Cardiac fibroblast (primary cell): ENCODE data around the gene ZNF574.

Source experiments
- DNase-seq, 2 donors: peaks; one replicate each; pipeline versions ENCODE4 v3.0.0 to v3.0.0-alpha.2; 2010; ENCODE audit warnings: low read depth in 2 of 2
- H3K4me3 ChIP-seq, 2 donors: replicated peaks in 1 of 2; 1 replicate in 1 of 2; 2 replicates in 1 of 2; pipeline ENCODE4 v1.5.1; 2011; ENCODE audit warnings: low read depth in 2 of 2, low read length in 2 of 2, mild to moderate bottlenecking in 2 of 2, moderate library complexity in 1 of 2
- CTCF ChIP-seq: IDR thresholded peaks from one replicate; pipeline ENCODE4 v1.5.1; 2011; ENCODE audit warnings: low read depth, mild to moderate bottlenecking, low read length, inconsistent platforms

Gene ZNF574

DNA sequence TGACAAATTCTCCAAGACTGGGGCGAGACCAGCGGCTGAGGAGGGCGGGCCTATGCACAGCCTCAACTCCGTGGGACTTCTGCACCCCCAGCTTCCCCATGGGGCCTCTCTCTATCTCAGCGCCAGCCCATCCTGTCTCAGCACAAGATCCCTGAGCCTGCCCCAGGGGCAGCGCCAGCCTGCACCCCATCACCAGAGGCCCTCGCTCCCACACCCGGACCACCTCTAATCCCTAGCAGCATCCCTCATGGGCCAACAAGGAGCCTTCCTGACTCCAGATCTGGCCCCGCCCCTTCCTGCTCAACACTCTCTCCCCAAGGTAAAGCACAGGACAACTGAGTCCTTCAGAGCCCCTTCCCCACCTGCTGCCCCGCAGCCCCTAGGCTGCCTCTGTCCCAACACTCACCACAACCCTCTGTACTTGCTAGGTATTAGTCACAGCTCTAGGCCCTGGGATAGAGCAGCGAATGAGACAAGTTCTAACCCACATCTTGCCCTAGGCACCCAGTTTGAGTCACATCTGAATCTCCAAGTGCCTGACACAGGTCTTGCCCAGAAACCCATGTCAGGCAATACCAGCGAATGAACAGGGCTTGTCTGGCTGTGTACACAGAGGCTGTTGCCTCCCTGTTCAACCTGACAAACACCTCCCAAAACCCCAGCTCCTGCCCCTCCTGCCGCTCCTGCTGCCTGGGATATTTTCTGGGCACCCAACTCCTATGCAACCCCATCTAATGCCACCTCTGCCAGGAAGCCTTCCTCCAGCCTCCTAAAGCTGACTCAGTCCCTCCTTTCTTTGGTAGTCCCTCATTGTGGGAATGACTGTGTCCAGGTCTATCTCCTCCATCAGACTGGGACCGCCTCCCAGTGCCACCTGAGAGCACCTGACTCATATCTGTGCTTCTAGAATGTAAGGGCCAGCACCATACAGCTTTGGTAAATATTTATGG lies 24.5 kb upstream of the ZNF574 start:
- no peak overlapping the region for H3K4me3 ChIP-seq
- DNase-seq, result no peak
- no peak for TF ChIP-seq CTCF

- H3K4me3 ChIP-seq, result no peak overlapping the region
- TF ChIP-seq CTCF, result no peak
- DNase-seq, result no peak
These were observed 23.6 kb upstream of the ZNF574 start for GRCh38 chr19:42052241-42052863.

DNA sequence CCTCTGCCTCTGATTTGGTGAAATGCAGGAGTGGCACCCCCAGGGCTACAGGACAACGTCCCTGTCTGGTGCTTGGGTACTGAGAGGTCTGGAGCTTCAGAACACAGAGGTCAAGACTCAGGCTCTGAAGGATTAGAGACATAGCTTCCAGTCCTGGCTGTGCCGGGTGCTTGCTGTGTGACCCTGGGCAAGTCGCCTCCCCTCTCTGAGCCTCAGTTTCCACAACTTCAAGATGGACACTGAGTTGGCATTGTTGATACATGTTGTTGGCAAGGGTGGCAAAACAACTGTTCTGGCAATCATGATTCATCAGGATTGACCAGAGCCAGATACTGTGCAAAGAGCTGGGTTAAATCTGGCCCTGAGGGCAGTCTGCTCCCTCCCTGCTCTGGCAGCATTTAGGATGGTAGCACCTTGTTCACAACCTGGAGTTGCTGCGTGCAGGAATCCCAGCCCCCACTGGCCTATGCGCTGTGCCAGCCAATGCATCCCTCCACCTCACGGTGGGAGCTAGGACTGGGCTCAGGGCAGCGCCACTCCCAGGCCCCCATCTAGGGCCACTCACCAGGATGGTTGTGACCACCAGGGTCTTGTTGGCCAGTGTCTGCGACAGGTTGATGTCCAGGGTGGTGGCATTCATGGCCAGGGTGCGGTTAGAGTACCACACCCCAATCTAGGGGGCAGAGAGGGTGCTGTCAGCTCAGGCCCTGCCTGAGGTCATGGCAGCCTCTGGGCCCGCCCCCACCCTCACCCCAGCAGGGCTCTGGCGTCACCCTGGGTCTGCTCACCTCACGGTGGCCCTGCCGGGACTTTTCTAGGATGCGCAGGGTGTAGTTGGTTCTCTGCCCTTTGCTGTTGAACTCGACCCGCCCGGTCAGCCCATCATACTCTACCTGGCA lies 22.7 kb upstream of the ZNF574 start:
- TF ChIP-seq CTCF, result no peak
- H3K4me3 ChIP-seq, result no peak overlapping the region
- DNase-seq, result no peak

DNA sequence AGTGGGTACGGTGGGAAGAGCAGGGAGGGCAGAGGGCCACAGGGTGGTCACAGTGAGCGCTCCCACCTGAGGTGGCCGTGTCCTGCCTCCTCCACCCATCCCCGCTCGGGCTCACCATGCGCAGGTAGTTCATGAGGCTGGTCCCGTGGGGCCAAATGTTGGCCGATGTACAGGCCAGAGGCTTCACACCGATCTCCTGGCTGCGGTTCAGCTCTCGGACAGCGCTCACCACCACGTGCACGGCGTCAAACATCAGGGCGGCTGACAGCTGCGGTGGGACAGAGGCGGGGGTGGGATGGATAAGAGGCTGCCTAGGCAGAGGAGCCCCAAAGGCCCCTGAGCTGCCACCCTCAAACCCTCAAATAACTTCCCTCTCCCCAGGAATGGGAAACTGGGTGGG lies 21.8 kb upstream of the ZNF574 start:
- no peak for DNase-seq
- H3K4me3 ChIP-seq, result no peak overlapping the region
- no peak for TF ChIP-seq CTCF

DNA sequence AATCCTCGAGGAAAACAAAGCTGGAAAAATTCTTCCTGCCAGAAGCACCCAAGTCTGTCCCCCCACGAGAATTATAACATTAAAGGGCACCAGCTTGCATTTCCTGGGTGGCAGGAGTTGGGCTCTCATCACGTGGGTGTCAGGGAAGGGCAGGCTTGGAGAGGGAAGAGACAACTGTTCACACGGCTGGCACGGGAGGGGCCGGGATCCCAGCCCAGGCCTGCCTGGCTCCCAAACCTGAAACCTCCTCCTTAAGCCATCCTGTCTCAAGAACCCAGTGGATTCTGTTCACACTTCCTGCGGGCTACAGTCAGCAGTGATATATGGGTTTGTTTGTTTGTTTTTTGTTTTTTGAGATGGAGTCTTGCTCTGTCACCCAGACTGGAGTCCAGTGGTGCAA lies 18.1 kb upstream of the ZNF574 start:
- H3K4me3 ChIP-seq, result no peak overlapping the region
- TF ChIP-seq CTCF, result no peak
- no peak for DNase-seq

DNA sequence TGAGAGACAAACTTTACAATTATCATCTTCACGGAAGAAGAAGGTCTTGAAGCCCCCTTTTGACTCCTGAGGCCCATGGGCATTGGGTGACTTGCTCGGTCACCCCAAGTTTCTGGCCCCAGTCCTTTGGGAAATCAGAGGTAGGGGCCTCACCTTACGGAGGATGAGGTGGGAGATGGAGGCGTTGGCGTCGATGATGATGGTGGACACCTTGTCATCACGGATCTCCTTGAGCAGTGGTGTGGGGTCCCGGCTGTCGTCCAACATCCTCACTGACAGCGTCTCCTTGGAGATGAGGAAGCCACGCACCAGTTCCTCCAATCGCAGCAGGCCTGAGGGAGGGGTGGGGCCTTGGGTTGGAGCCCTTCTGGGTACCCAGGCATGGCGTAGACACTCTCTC lies 16.8 kb upstream of the ZNF574 start:
- TF ChIP-seq CTCF, result no peak
- no peak for DNase-seq
- no peak overlapping the region for H3K4me3 ChIP-seq
